ENCODE results near the gene TMEM178B. TPM values are rescaled to one million over a fixed set of nuclear protein-coding genes. Genes with fewer than 3 reads are reported as not detected.

TMEM178B gene
- polyA plus RNA-seq, 1 of the 3 experiments (the other 2 are of a cell fraction), result 0.20 TPM

DNA sequence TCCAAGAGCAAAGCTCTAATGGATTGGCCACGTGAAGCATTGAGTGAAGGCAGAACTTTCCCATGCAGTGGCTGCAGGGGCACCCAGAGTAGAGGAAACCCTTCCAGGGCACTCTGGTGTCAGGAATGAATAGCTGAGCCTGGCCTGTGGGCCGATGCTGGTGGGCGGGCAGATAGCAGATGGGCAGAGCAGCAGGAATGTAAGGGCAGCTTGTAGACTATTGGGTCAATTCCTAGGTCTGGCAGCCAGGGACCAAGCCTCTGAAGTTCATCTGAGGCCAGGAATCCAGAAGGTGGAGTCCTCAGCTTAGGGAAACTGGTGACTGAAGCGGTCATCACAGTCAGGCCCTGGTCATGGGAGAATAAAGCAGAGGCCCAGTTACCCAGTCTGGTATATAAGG lies 115.4 kb downstream of the TMEM178B start:
- Histone ChIP-seq H3K27me3 (ENCODE audit: insufficient read depth) (no peaks in the 10 kb centered on the region), H3K9ac (no peak overlapping the region), H2AFZ (ENCODE audit: low read depth) (no peak overlapping the region), H3K4me2 (no peak overlapping the region), H3F3A (replicated peaks; ENCODE audit: insufficient read depth) (no peaks in the 10 kb centered on the region), H4K20me1 (ENCODE audit: insufficient read depth) (no peaks in the 10 kb centered on the region), H3K9me2 (no peaks in the 10 kb centered on the region), H3K36me3 (replicated peaks in 1 of 2; ENCODE audit: control insufficient read depth in 1 of 2, insufficient read depth in 2 of 2, low read length in 1 of 2) (no peaks in the 10 kb centered on the region), H3K4me1 (ENCODE audit: control insufficient read depth in 1 of 2, insufficient read depth in 2 of 2, low read depth in 1 of 2, low read length in 1 of 2) (peaks cover 0 to 12% of the 10 kb centered on the region in 2 experiments; a peak in 2 of 4 replicates), H3K4me3 (ENCODE audit: low read depth in 2 of 2, low read length in 1 of 2) (no peak overlapping the region), H3K9me3 (no peaks in the 10 kb centered on the region), H3K79me2 (ENCODE audit: insufficient read depth) (no peaks in the 10 kb centered on the region), H3K27ac (ENCODE audit: low read depth in 2 of 2, low read length in 1 of 2) (no peak overlapping the region)
- ChIA-PET POLR2A (interaction anchor here (1.0 kb wide), 1 partner anchor 117 kb away, joined by 3 read pairs; no protein-coding TSS in a partner anchor), CTCF (interaction anchor here (0.9 to 1.5 kb wide), 6 partner anchors 9 to 119 kb away, joined by 3 to 5 read pairs (median 4); no protein-coding TSS in a partner anchor)
- no peak for DNase-seq
- no peak for TF ChIP-seq RAD21 (IDR thresholded peaks at IDR 0.05; ENCODE audit: low read length)
- 24% methylated on average over 4 of the region's 4 CpGs for WGBS (ENCODE audit: low lambda C conversion rate)

DNA sequence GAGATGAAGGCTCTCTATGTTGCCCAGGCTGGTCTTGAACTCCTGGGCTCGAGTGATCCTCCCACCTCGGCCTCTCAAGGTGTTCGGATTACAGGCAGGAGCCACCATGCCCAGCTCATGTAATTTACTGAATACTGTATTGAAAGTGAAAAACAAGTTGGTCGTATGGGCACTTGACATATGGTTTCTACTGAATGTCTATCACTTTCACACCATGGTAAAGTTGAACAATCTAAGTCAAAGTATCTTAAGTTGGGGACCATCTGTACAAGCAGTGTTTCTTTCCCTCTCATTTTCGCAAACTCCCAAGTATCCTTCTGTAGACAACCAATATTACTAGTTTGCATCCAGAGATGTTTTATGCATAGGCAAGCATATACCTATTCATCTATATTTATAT lies 116.6 kb downstream of the TMEM178B start:
- Histone ChIP-seq H3K36me3 (replicated peaks in 1 of 2; ENCODE audit: control insufficient read depth in 1 of 2, insufficient read depth in 2 of 2, low read length in 1 of 2) (no peaks in the 10 kb centered on the region), H2AFZ (ENCODE audit: low read depth) (no peak overlapping the region), H3K27ac (ENCODE audit: low read depth in 2 of 2, low read length in 1 of 2) (no peak overlapping the region), H3K9ac (no peak overlapping the region), H3K79me2 (ENCODE audit: insufficient read depth) (no peaks in the 10 kb centered on the region), H3K4me2 (no peak overlapping the region), H4K20me1 (ENCODE audit: insufficient read depth) (no peaks in the 10 kb centered on the region), H3K4me1 (ENCODE audit: control insufficient read depth in 1 of 2, insufficient read depth in 2 of 2, low read depth in 1 of 2, low read length in 1 of 2) (peaks cover 0 to 5% of the 10 kb centered on the region in 2 experiments; a peak in 2 of 4 replicates), H3K9me2 (no peaks in the 10 kb centered on the region), H3K27me3 (ENCODE audit: insufficient read depth) (no peaks in the 10 kb centered on the region), H3K4me3 (ENCODE audit: low read depth in 2 of 2, low read length in 1 of 2) (no peak overlapping the region), H3F3A (replicated peaks; ENCODE audit: insufficient read depth) (no peaks in the 10 kb centered on the region), H3K9me3 (no peaks in the 10 kb centered on the region)
- no peak for DNase-seq
- ChIA-PET CTCF (no interaction called here), POLR2A (no interaction called here)
- TF ChIP-seq RCOR1 (IDR thresholded peaks at IDR 0.05; ENCODE audit: low read length), result no peak
- TF ChIP-seq SIN3A (IDR thresholded peaks at IDR 0.05; ENCODE audit: borderline replicate concordance, low read depth, low read length), result no peak
- no peak for TF ChIP-seq TAF1 (IDR thresholded peaks at IDR 0.05; ENCODE audit: borderline replicate concordance, low read depth, low read length)
- TF ChIP-seq, protein P1, sequence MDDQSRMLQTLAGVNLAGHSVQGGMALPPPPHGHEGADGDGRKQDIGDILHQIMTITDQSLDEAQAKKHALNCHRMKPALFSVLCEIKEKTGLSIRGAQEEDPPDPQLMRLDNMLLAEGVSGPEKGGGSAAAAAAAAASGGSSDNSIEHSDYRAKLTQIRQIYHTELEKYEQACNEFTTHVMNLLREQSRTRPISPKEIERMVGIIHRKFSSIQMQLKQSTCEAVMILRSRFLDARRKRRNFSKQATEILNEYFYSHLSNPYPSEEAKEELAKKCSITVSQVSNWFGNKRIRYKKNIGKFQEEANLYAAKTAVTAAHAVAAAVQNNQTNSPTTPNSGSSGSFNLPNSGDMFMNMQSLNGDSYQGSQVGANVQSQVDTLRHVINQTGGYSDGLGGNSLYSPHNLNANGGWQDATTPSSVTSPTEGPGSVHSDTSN (IDR thresholded peaks at IDR 0.05), result no peak
- TF ChIP-seq USF2 (IDR thresholded peaks at IDR 0.05; ENCODE audit: borderline replicate concordance, low read depth, low read length), result no peak
- no peak for TF ChIP-seq TEAD4 (IDR thresholded peaks at IDR 0.05; ENCODE audit: borderline replicate concordance, insufficient read depth)
- 21% methylated on average over 5 of the region's 5 CpGs for WGBS (ENCODE audit: low lambda C conversion rate)

- H3K79me2 ChIP-seq (ENCODE audit: insufficient read depth), result no peaks in the 10 kb centered on the region
- WGBS (ENCODE audit: low lambda C conversion rate), result 55% methylated on average over 3 of the region's 3 CpGs
- H3K36me3 ChIP-seq (replicated peaks in 1 of 2; ENCODE audit: control insufficient read depth in 1 of 2, insufficient read depth in 2 of 2, low read length in 1 of 2), result no peaks in the 10 kb centered on the region
- H3K9me3 ChIP-seq, result no peaks in the 10 kb centered on the region
- no peak overlapping the region for H3K4me2 ChIP-seq
- TF ChIP-seq RAD21 (IDR thresholded peaks at IDR 0.05; ENCODE audit: low read length) (no peak), GATA2 (CRISPR knock-in tag; IDR thresholded peaks at IDR 0.05) (0 out of 2 replicates have a peak, but pooled peaks have one; percentile 13), MXI1 (IDR thresholded peaks at IDR 0.05; ENCODE audit: low read depth, low read length) (no peak)
- H3K9me2 ChIP-seq, result no peaks in the 10 kb centered on the region
- no peaks in the 10 kb centered on the region for H4K20me1 ChIP-seq (ENCODE audit: insufficient read depth)
- H3K9ac ChIP-seq, result no peak overlapping the region
- H3K27me3 ChIP-seq (ENCODE audit: insufficient read depth), result no peaks in the 10 kb centered on the region
- H3K4me1 ChIP-seq (ENCODE audit: control insufficient read depth in 1 of 2, insufficient read depth in 2 of 2, low read depth in 1 of 2, low read length in 1 of 2), result peaks cover 0 to 5% of the 10 kb centered on the region in 2 experiments; a peak in 2 of 4 replicates
- no peak overlapping the region for H3K27ac ChIP-seq (ENCODE audit: low read depth in 2 of 2, low read length in 1 of 2)
- CTCF ChIA-PET, result no interaction called here
- H3K4me3 ChIP-seq (ENCODE audit: low read depth in 2 of 2, low read length in 1 of 2), result no peak overlapping the region
- POLR2A ChIA-PET, result no interaction called here
- H2AFZ ChIP-seq (ENCODE audit: low read depth), result no peak overlapping the region
- no peaks in the 10 kb centered on the region for H3F3A ChIP-seq (replicated peaks; ENCODE audit: insufficient read depth)
- DNase-seq, result no peak
Observed at GRCh38 chr7:141191277-141191676, 117.4 kb downstream of the TMEM178B start.

Measured in SK-N-SH (cell line).